Measurements from ENCODE around the gene MANEA.

Gene MANEA

DNA sequence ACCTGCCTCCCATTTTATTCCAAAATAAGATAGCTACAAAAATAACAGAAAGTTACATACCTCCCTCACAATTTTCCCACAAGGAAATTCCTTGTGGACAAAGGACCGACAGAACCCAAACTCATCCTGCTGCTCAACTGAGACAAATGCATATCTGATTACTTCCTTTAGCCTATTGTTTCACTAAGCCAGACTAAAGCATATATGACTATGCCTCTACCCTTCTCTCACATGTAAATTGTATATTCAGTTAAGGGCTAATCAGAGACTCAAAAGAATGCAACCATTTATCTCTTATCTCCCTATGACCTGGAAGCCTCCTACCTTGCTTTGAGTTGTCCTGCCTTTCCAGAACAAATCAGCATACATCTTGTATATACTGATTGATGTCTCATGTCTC lies 72.1 kb downstream of the MANEA start:
- in situ Hi-C loops (cut with MboI; ENCODE audit: low sequenced_read_pairs, unreplicated experiment), result no loop called here
- TF ChIP-seq, protein P1, sequence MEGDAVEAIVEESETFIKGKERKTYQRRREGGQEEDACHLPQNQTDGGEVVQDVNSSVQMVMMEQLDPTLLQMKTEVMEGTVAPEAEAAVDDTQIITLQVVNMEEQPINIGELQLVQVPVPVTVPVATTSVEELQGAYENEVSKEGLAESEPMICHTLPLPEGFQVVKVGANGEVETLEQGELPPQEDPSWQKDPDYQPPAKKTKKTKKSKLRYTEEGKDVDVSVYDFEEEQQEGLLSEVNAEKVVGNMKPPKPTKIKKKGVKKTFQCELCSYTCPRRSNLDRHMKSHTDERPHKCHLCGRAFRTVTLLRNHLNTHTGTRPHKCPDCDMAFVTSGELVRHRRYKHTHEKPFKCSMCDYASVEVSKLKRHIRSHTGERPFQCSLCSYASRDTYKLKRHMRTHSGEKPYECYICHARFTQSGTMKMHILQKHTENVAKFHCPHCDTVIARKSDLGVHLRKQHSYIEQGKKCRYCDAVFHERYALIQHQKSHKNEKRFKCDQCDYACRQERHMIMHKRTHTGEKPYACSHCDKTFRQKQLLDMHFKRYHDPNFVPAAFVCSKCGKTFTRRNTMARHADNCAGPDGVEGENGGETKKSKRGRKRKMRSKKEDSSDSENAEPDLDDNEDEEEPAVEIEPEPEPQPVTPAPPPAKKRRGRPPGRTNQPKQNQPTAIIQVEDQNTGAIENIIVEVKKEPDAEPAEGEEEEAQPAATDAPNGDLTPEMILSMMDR (IDR thresholded peaks at IDR 0.05; ENCODE audit: borderline replicate concordance, control extremely low read depth, extremely low read depth, insufficient read depth, missing control alignments), result no peak
- DNase-seq (ENCODE audit: low spot score), result no peak

DNA sequence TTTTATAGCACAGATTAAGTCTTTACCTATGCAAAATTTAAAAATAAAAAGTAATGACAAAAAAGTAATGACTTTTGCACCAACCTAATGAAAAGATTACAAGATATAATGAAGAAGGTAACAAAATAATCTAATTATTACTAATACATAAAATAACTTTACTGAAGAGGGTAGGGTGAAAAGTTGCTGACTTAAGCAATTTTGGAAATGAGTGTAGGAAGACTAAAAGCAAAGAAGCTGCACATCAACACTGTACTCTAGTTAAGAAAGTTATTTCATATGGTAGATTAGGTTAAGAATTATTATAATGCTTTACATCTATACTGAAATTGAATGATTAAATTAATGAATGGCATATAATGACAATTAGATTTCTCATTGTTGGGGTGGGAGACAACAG lies 76.8 kb downstream of the MANEA start:
- no peak for DNase-seq (ENCODE audit: low spot score)
- in situ Hi-C loops (cut with MboI; ENCODE audit: low sequenced_read_pairs, unreplicated experiment), result no loop called here
- TF ChIP-seq, protein P1 (IDR thresholded peaks at IDR 0.05; ENCODE audit: borderline replicate concordance, control extremely low read depth, extremely low read depth, insufficient read depth, missing control alignments), result no peak

DNA sequence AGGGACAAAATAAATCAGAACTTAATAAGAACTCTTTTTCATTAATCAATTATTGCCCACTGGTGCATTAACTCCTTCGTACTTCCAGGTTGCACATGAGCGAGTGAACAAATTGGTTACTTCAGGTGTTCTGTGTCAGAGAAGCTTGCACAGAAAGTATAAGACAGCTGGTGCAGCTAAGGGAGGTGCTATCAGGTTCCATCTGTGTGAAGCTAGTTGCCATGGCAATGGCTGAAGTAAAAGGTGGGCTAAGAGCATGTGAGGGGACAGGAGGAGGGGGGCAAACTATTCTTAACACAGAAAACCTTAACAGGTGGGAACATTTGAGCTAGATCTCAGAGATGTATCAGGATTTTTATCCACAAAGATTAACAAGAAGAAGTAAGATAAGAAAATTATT lies 81.6 kb downstream of the MANEA start:
- in situ Hi-C loops (cut with MboI; ENCODE audit: low sequenced_read_pairs, unreplicated experiment), result no loop called here
- TF ChIP-seq, protein P1 (IDR thresholded peaks at IDR 0.05; ENCODE audit: borderline replicate concordance, control extremely low read depth, extremely low read depth, insufficient read depth, missing control alignments), result no peak
- DNase-seq (ENCODE audit: low spot score), result no peak
